HEK293 (cell line): ENCODE measurements around the gene BIRC5.

Source experiments
- CTCF ChIA-PET: fragments of 350-600 bp; formaldehyde crosslinking; extraction: SDS; loops from one replicate; lab custom pipeline; 2021; ENCODE audit warnings: antibody characterized with exemption; lab: Yijun Ruan, JAX
- POLR2A ChIA-PET: fragments of 300-600 bp; formaldehyde crosslinking; extraction: SDS; loops from one replicate; lab custom pipeline; 2020; ENCODE audit warnings: antibody characterized with exemption, inconsistent platforms; lab: Yijun Ruan, JAX
- H3K27ac ChIP-seq: fragments of 200-500 bp; sonication (Bioruptor generic); 2 replicates; pipeline ENCODE4 v1.5.1; 2014; ENCODE audit warnings: low read depth, low read length, control low read depth, inconsistent platforms; ENCODE audit errors: extremely low read depth
- H3K36me3 ChIP-seq, 2 experiments: fragments of 200-500 bp in 1 of 2; sonication (Bioruptor generic) in 1 of 2; 1 replicate in 1 of 2; 2 replicates in 1 of 2; pipeline ENCODE4 v1.5.1; 2014 to 2017; ENCODE audit warnings: inconsistent platforms in 2 of 2, low read length in 2 of 2; ENCODE audit not compliant: control insufficient read depth in 2 of 2, insufficient read depth in 1 of 2
- H3K4me1 ChIP-seq: fragments of 200-500 bp; sonication (Bioruptor generic); 2 replicates; pipeline ENCODE4 v1.5.1; 2014; ENCODE audit warnings: mild to moderate bottlenecking, low read length, inconsistent platforms; ENCODE audit not compliant: control insufficient read depth, insufficient read depth
- H3K4me3 ChIP-seq: 2 replicates; pipeline ENCODE4 v1.5.1; 2011; ENCODE audit warnings: low read depth, mild to moderate bottlenecking, control low read depth, low read length, moderate library complexity
- H3K9me3 ChIP-seq: fragments of 200-500 bp; sonication (Bioruptor generic); 2 replicates; pipeline ENCODE4 v1.5.1; 2014; ENCODE audit warnings: low read depth, low read length, inconsistent platforms; ENCODE audit not compliant: control insufficient read depth, insufficient read depth
- EGR2 ChIP-seq: fragments of 450-650 bp; formaldehyde crosslinking; IDR thresholded peaks from 2 replicates; pipeline ENCODE4 v1.5.1; 2016; ENCODE audit warnings: low read depth, missing biosample characterization, missing genetic modification characterization
- ELK4 ChIP-seq: IDR thresholded peaks from 2 replicates; pipeline ENCODE4 v1.6.1; 2011; ENCODE audit warnings: mild to moderate bottlenecking, low read depth, low read length, borderline replicate concordance
- GLIS1 ChIP-seq: fragments of 450-650 bp; formaldehyde crosslinking; IDR thresholded peaks from 2 replicates; pipeline ENCODE4 v1.5.1; 2016; ENCODE audit warnings: missing biosample characterization, missing genetic modification characterization
- RBAK ChIP-seq: fragments of 450-650 bp; formaldehyde crosslinking; IDR thresholded peaks from 2 replicates; pipeline ENCODE4 v1.5.1; 2016; ENCODE audit warnings: missing biosample characterization, missing genetic modification characterization
- ZBTB21 ChIP-seq: fragments of 450-650 bp; formaldehyde crosslinking; IDR thresholded peaks from 2 replicates; pipeline ENCODE4 v1.5.1; 2017; ENCODE audit warnings: missing biosample characterization, missing genetic modification characterization
- ZFHX2 ChIP-seq: fragments of 450-650 bp; formaldehyde crosslinking; conservative IDR thresholded peaks from 2 replicates; pipeline ENCODE4 v1.5.1; 2016; ENCODE audit warnings: missing biosample characterization, missing genetic modification characterization
- ZFP3 ChIP-seq: fragments of 450-650 bp; formaldehyde crosslinking; IDR thresholded peaks from 2 replicates; pipeline ENCODE4 v1.5.1; 2016; ENCODE audit warnings: low read depth, missing biosample characterization, missing genetic modification characterization
- ZIC2 ChIP-seq: fragments of 450-650 bp; formaldehyde crosslinking; IDR thresholded peaks from 2 replicates; pipeline ENCODE4 v1.5.1; 2016; ENCODE audit warnings: missing biosample characterization, missing genetic modification characterization
- ZNF19 ChIP-seq: fragments of 450-650 bp; formaldehyde crosslinking; IDR thresholded peaks from 2 replicates; pipeline ENCODE4; 2016; ENCODE audit warnings: missing biosample characterization, missing genetic modification characterization, low read depth
- ZNF223 ChIP-seq: fragments of 450-650 bp; formaldehyde crosslinking; IDR thresholded peaks from 2 replicates; pipeline ENCODE4 v1.5.1; 2016; ENCODE audit warnings: missing biosample characterization, missing genetic modification characterization
- ZNF280C ChIP-seq: fragments of 450-650 bp; formaldehyde crosslinking; IDR thresholded peaks from 2 replicates; pipeline ENCODE4 v1.5.1; 2016; ENCODE audit warnings: missing biosample characterization, missing genetic modification characterization
- ZNF341 ChIP-seq: fragments of 450-650 bp; formaldehyde crosslinking; IDR thresholded peaks from 2 replicates; pipeline ENCODE4; 2016; ENCODE audit warnings: low read depth, missing biosample characterization, missing genetic modification characterization
- ZNF350 ChIP-seq: fragments of 450-650 bp; formaldehyde crosslinking; IDR thresholded peaks from 2 replicates; pipeline ENCODE4 v1.5.0; 2017; ENCODE audit warnings: missing biosample characterization, mild to moderate bottlenecking, missing genetic modification characterization
- ZNF354C ChIP-seq: fragments of 450-650 bp; formaldehyde crosslinking; IDR thresholded peaks from 2 replicates; pipeline ENCODE4 v1.5.1; 2016; ENCODE audit warnings: missing biosample characterization, missing genetic modification characterization, low read depth, borderline replicate concordance
- ZNF37A ChIP-seq: fragments of 450-650 bp; IDR thresholded peaks from 2 replicates; pipeline ENCODE4 v1.5.1; 2018; ENCODE audit warnings: missing biosample characterization, missing genetic modification characterization
- ZNF571 ChIP-seq: fragments of 450-650 bp; formaldehyde crosslinking; IDR thresholded peaks from 2 replicates; pipeline ENCODE4 v1.5.0; 2017; ENCODE audit warnings: missing biosample characterization, missing genetic modification characterization
- ZNF600 ChIP-seq: fragments of 450-650 bp; formaldehyde crosslinking; IDR thresholded peaks from 2 replicates; pipeline ENCODE4 v1.5.1; 2016; ENCODE audit warnings: missing biosample characterization, missing genetic modification characterization
- ZNF664 ChIP-seq: fragments of 450-650 bp; formaldehyde crosslinking; IDR thresholded peaks from 2 replicates; pipeline ENCODE4 v1.5.1; 2016; ENCODE audit warnings: missing biosample characterization, missing genetic modification characterization
- TF ChIP-seq, protein P1 (sequence below): fragments of 450-650 bp; formaldehyde crosslinking; IDR thresholded peaks from 2 replicates; pipeline ENCODE4 v1.5.1; 2016; ENCODE audit warnings: missing biosample characterization, missing genetic modification characterization, low read depth
- TF ChIP-seq, protein P2 (sequence below): fragments of 450-650 bp; formaldehyde crosslinking; IDR thresholded peaks from 2 replicates; pipeline ENCODE4 v1.5.1; 2016; ENCODE audit warnings: missing biosample characterization, missing genetic modification characterization
- TF ChIP-seq, protein P3 (sequence below): fragments of 450-650 bp; formaldehyde crosslinking; IDR thresholded peaks from 2 replicates; pipeline ENCODE4 v1.5.1; 2016; ENCODE audit warnings: missing biosample characterization, missing genetic modification characterization

BIRC5 gene

GRCh38 chr17:78271419-78272170, 57.5 kb downstream of the BIRC5 start:
- Histone ChIP-seq H3K4me3 (no peak overlapping the region), H3K4me1 (peaks cover 8% of the 10 kb centered on the region; the same call in 1 of the 2 replicates), H3K27ac (no peak overlapping the region), H3K36me3 (no peaks in the 10 kb centered on the region), H3K9me3 (no peaks in the 10 kb centered on the region)
- TF ChIP-seq ZNF280C (tag by site-specific recombination) (no peak), GLIS1 (tag by site-specific recombination) (peak; percentile 26; the same call in 1 of the 2 replicates), EGR2 (tag by site-specific recombination) (peak; percentile 35; the same call in 1 of the 2 replicates), ZNF571 (tag by site-specific recombination) (no peak), ZFHX2 (tag by site-specific recombination) (peak; percentile 45), ZNF37A (tag by site-specific recombination) (no peak)
- TF ChIP-seq, protein P1, sequence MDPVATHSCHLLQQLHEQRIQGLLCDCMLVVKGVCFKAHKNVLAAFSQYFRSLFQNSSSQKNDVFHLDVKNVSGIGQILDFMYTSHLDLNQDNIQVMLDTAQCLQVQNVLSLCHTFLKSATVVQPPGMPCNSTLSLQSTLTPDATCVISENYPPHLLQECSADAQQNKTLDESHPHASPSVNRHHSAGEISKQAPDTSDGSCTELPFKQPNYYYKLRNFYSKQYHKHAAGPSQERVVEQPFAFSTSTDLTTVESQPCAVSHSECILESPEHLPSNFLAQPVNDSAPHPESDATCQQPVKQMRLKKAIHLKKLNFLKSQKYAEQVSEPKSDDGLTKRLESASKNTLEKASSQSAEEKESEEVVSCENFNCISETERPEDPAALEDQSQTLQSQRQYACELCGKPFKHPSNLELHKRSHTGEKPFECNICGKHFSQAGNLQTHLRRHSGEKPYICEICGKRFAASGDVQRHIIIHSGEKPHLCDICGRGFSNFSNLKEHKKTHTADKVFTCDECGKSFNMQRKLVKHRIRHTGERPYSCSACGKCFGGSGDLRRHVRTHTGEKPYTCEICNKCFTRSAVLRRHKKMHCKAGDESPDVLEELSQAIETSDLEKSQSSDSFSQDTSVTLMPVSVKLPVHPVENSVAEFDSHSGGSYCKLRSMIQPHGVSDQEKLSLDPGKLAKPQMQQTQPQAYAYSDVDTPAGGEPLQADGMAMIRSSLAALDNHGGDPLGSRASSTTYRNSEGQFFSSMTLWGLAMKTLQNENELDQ (tag by site-specific recombination) = no peak
- ChIA-PET CTCF (interaction anchor here (0.8 to 1.4 kb wide), 2 partner anchors 18 to 21 kb away, joined by 4 read pairs; no protein-coding TSS in a partner anchor), POLR2A (no interaction called here)

- no peak overlapping the region for H3K27ac ChIP-seq
- no peaks in the 10 kb centered on the region for H3K36me3 ChIP-seq
- ChIA-PET POLR2A (interaction anchor here (0.9 kb wide), 1 partner anchor 18 kb away, joined by 3 read pairs; no protein-coding TSS in a partner anchor), CTCF (interaction anchor here (0.6 to 1.4 kb wide), 2 partner anchors 17 to 137 kb away, joined by 3 to 4 read pairs; no protein-coding TSS in a partner anchor)
- H3K4me3 ChIP-seq = no peak overlapping the region
- no peaks in the 10 kb centered on the region for H3K9me3 ChIP-seq
- peaks cover 8% of the 10 kb centered on the region; the same call in 1 of the 2 replicates for H3K4me1 ChIP-seq
- TF ChIP-seq ZBTB21 = peak; percentile 58; the same call in 1 of the 2 replicates
- peak; percentile 10; the same call in 1 of the 2 replicates for TF ChIP-seq RBAK
- TF ChIP-seq, protein P2, sequence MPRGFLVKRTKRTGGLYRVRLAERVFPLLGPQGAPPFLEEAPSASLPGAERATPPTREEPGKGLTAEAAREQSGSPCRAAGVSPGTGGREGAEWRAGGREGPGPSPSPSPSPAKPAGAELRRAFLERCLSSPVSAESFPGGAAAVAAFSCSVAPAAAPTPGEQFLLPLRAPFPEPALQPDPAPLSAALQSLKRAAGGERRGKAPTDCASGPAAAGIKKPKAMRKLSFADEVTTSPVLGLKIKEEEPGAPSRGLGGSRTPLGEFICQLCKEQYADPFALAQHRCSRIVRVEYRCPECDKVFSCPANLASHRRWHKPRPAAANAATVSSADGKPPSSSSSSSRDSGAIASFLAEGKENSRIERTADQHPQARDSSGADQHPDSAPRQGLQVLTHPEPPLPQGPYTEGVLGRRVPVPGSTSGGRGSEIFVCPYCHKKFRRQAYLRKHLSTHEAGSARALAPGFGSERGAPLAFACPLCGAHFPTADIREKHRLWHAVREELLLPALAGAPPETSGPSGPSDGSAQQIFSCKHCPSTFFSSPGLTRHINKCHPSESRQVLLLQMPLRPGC (tag by site-specific recombination) = no peak
- TF ChIP-seq ELK4 = no peak
- TF ChIP-seq ZNF223 = no peak
- TF ChIP-seq, protein P3, sequence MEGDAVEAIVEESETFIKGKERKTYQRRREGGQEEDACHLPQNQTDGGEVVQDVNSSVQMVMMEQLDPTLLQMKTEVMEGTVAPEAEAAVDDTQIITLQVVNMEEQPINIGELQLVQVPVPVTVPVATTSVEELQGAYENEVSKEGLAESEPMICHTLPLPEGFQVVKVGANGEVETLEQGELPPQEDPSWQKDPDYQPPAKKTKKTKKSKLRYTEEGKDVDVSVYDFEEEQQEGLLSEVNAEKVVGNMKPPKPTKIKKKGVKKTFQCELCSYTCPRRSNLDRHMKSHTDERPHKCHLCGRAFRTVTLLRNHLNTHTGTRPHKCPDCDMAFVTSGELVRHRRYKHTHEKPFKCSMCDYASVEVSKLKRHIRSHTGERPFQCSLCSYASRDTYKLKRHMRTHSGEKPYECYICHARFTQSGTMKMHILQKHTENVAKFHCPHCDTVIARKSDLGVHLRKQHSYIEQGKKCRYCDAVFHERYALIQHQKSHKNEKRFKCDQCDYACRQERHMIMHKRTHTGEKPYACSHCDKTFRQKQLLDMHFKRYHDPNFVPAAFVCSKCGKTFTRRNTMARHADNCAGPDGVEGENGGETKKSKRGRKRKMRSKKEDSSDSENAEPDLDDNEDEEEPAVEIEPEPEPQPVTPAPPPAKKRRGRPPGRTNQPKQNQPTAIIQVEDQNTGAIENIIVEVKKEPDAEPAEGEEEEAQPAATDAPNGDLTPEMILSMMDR = no peak
- no peak for TF ChIP-seq ZNF350 (tag by site-specific recombination)
- TF ChIP-seq ZFHX2 (tag by site-specific recombination) = peak; percentile 44
- no peak for TF ChIP-seq ZFP3 (tag by site-specific recombination)
- peak; percentile 22; the same call in 1 of the 2 replicates for TF ChIP-seq ZIC2
- TF ChIP-seq ZNF354C (tag by site-specific recombination) = no peak
- no peak for TF ChIP-seq ZNF19
- TF ChIP-seq ZNF600 (tag by site-specific recombination) = 0 out of 2 replicates have a peak, but pooled peaks have one; percentile 40
- TF ChIP-seq ZNF664 (tag by site-specific recombination) = no peak
- TF ChIP-seq ZNF341 = no peak
Measured at GRCh38 chr17:78272181-78272913, 58.3 kb downstream of the BIRC5 start.
